GM18858 (cell line): Measurements from ENCODE around the gene PCDHB4.
"Not testable (repeated sequence)": the region's sequence is repeated elsewhere in the genome, so short reads cannot be mapped to it uniquely, and the experiment has no call there.

Source experiments
- ATAC-seq: cut with Tn5 transposase; IDR thresholded peaks from one replicate; pipeline ENCODE4 v1.9.1; 2021; ENCODE audit not compliant: unreplicated experiment

PCDHB4 gene

GRCh38 chr5:141121563-141121962, at the start of gene PCDHB4:
TSS of gene PCDHB4 (plus strand) at chr5:141121818. CDS start at chr5:141121999, 181 bp downstream.
- no peak for ATAC-seq

- no peak for ATAC-seq
Observed at GRCh38 chr5:141077826-141078225, 43.8 kb upstream of the PCDHB4 start.

- ATAC-seq = no peak
Observed at GRCh38 chr5:141082228-141082627, 39.4 kb upstream of the PCDHB4 start.

- ATAC-seq = no peak
Observed at GRCh38 chr5:141084487-141084989, 37.1 kb upstream of the PCDHB4 start.

GRCh38 chr5:141094481-141095262, 26.9 kb upstream of the PCDHB4 start, which contains the start of gene PCDHB2:
TSS of gene PCDHB2 (plus strand) at chr5:141094615. CDS start at chr5:141094791, 176 bp downstream.
- no peak for ATAC-seq

GRCh38 chr5:141095263-141095641, 26.4 kb upstream of the PCDHB4 start:
- no peak for ATAC-seq

- not testable (repeated sequence) for ATAC-seq
Observed at GRCh38 chr5:141096181-141096580, 25.4 kb upstream of the PCDHB4 start.

- not testable (repeated sequence) for ATAC-seq
Observed at GRCh38 chr5:141096586-141096985, 25.0 kb upstream of the PCDHB4 start.

- ATAC-seq = no peak
Observed at GRCh38 chr5:141100243-141100805, 21.3 kb upstream of the PCDHB4 start, which contains the start of gene PCDHB3. TSS of gene PCDHB3 (plus strand) at chr5:141100473. CDS start at chr5:141100650, 177 bp downstream.

- ATAC-seq = no peak
Observed at GRCh38 chr5:141101059-141101458, 20.6 kb upstream of the PCDHB4 start.

GRCh38 chr5:141102070-141102469, 19.5 kb upstream of the PCDHB4 start:
- ATAC-seq = not testable (repeated sequence)

GRCh38 chr5:141102471-141102870, 19.1 kb upstream of the PCDHB4 start:
- not testable (repeated sequence) for ATAC-seq

GRCh38 chr5:141105350-141105749, 16.3 kb upstream of the PCDHB4 start:
- ATAC-seq = no peak

GRCh38 chr5:141119250-141119649, 2.4 kb upstream of the PCDHB4 start:
- no peak for ATAC-seq

- ATAC-seq = no peak
Observed at GRCh38 chr5:141121985-141122384, 367 bp downstream of the PCDHB4 start.

GRCh38 chr5:141123396-141124135, 1.9 kb downstream of the PCDHB4 start:
- not testable (repeated sequence) for ATAC-seq

- no peak for ATAC-seq
Observed at GRCh38 chr5:141127305-141127704, 5.7 kb downstream of the PCDHB4 start.

- no peak for ATAC-seq
Observed at GRCh38 chr5:141135030-141135717, 13.6 kb downstream of the PCDHB4 start, which contains the start of gene PCDHB5. TSS of gene PCDHB5 (plus strand) at chr5:141135206. CDS start at chr5:141135435, 229 bp downstream.

GRCh38 chr5:141135718-141136266, 14.2 kb downstream of the PCDHB4 start:
- no peak for ATAC-seq

GRCh38 chr5:141137346-141137745, 15.7 kb downstream of the PCDHB4 start:
- not testable (repeated sequence) for ATAC-seq
